Measurements from ENCODE around the gene OTUB2.

The OTUB2 gene

DNA sequence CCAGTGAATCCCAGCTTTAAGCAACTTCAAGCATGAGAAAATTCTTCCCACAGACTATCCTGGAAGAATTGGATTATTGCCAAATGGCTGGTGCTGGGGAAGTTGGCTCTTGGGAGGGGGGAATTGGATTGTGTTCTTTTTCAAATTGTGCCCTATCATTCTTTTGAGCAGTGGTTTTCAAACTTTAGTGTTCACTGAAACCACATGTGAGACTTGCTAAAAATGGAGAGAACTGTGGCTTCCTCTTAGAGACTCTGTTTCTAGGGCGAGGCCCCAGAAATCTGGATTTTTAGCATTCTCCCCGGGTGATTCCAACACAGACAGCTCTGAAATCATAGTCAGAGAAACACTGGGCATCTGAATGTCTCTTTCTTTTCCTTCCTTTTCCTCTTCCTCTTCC lies 14.3 kb upstream of the OTUB2 start:
- H3K9ac ChIP-seq = no peak overlapping the region
- no peaks in the 10 kb centered on the region for H3K79me2 ChIP-seq (ENCODE audit: insufficient read depth, low read depth)
- H2AFZ ChIP-seq (ENCODE audit: low read depth) = no peak overlapping the region
- H3K27me3 ChIP-seq (ENCODE audit: insufficient read depth, low read depth) = no peaks in the 10 kb centered on the region
- H3K4me2 ChIP-seq = peak overlapping the region; percentile 43
- TF ChIP-seq, protein P1, sequence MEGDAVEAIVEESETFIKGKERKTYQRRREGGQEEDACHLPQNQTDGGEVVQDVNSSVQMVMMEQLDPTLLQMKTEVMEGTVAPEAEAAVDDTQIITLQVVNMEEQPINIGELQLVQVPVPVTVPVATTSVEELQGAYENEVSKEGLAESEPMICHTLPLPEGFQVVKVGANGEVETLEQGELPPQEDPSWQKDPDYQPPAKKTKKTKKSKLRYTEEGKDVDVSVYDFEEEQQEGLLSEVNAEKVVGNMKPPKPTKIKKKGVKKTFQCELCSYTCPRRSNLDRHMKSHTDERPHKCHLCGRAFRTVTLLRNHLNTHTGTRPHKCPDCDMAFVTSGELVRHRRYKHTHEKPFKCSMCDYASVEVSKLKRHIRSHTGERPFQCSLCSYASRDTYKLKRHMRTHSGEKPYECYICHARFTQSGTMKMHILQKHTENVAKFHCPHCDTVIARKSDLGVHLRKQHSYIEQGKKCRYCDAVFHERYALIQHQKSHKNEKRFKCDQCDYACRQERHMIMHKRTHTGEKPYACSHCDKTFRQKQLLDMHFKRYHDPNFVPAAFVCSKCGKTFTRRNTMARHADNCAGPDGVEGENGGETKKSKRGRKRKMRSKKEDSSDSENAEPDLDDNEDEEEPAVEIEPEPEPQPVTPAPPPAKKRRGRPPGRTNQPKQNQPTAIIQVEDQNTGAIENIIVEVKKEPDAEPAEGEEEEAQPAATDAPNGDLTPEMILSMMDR (conservative IDR thresholded peaks at IDR 0.05; ENCODE audit: low read depth, low read length) = no peak
- H3K4me1 ChIP-seq (ENCODE audit: low read depth, poor library complexity, severe bottlenecking) = peaks cover 83% of the 10 kb centered on the region
- H3K36me3 ChIP-seq (ENCODE audit: insufficient read depth) = no peaks in the 10 kb centered on the region
- H4K20me1 ChIP-seq (ENCODE audit: insufficient read depth) = no peaks in the 10 kb centered on the region
- H3K4me3 ChIP-seq (IDR thresholded peaks at IDR 0.05; ENCODE audit: insufficient read depth, low read depth, low read length) = no peak overlapping the region
- peak overlapping the region; percentile 97 for H3K27ac ChIP-seq

DNA sequence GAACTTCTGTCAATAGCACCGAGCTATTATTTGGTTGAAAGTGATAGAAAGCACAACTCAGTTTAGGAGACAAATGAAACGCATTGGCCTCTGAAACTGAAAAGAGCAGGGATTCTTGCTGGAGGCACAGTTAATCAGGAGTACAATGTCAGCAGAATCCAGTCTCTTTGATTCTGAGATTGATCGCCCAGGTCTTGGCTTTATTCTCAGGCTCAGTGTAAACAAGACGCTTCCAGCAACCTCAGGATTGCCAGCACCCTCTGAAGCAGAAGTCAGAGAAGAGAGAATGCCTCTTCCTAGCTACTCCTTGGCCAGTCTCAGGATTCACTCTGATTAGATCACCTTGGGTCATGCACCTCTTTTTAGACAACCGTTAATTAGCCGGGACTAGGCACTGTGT lies 11.8 kb upstream of the OTUB2 start:
- H3K27ac ChIP-seq = peak overlapping the region; percentile 48; the same call in 1 of the 2 replicates
- TF ChIP-seq, protein P1 (conservative IDR thresholded peaks at IDR 0.05; ENCODE audit: low read depth, low read length) = no peak
- H4K20me1 ChIP-seq (ENCODE audit: insufficient read depth) = no peaks in the 10 kb centered on the region
- no peaks in the 10 kb centered on the region for H3K36me3 ChIP-seq (ENCODE audit: insufficient read depth)
- no peak overlapping the region for H3K4me3 ChIP-seq (IDR thresholded peaks at IDR 0.05; ENCODE audit: insufficient read depth, low read depth, low read length)
- no peak overlapping the region; the same call in 1 of the 2 replicates for H3K9ac ChIP-seq
- no peak overlapping the region; the same call in 1 of the 2 replicates for H2AFZ ChIP-seq (ENCODE audit: low read depth)
- H3K79me2 ChIP-seq (ENCODE audit: insufficient read depth, low read depth) = no peaks in the 10 kb centered on the region
- peak overlapping the region; percentile 50 for H3K4me2 ChIP-seq
- H3K27me3 ChIP-seq (ENCODE audit: insufficient read depth, low read depth) = no peaks in the 10 kb centered on the region
- H3K4me1 ChIP-seq (ENCODE audit: low read depth, poor library complexity, severe bottlenecking) = peaks cover 61% of the 10 kb centered on the region

DNA sequence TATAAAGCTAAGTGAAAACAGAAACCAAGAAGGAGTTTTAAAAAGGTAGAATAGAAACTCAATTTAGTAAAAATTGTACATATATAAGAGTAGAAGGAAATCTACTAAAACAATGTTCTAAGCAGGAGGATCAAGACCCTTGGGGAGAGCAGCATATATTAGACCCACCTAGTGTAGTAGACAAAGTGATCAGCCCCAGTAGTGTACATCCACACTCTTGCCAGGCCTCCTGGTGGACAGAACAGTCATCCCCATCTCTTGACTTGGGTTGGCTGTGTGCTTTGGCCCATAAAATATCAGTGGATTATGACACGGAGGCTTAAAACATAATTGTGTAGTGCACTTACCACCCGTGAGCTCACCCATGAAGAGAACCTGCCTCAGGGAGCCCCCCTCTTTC lies 10.9 kb upstream of the OTUB2 start:
- H3K36me3 ChIP-seq (ENCODE audit: insufficient read depth) = no peaks in the 10 kb centered on the region
- H3K4me1 ChIP-seq (ENCODE audit: low read depth, poor library complexity, severe bottlenecking) = peaks cover 59% of the 10 kb centered on the region
- no peak overlapping the region for H3K9ac ChIP-seq
- H3K27ac ChIP-seq = no peak overlapping the region; the same call in 1 of the 2 replicates
- H4K20me1 ChIP-seq (ENCODE audit: insufficient read depth) = no peaks in the 10 kb centered on the region
- H3K79me2 ChIP-seq (ENCODE audit: insufficient read depth, low read depth) = no peaks in the 10 kb centered on the region
- no peak overlapping the region for H3K4me3 ChIP-seq (IDR thresholded peaks at IDR 0.05; ENCODE audit: insufficient read depth, low read depth, low read length)
- no peak overlapping the region for H3K4me2 ChIP-seq
- H3K27me3 ChIP-seq (ENCODE audit: insufficient read depth, low read depth) = no peaks in the 10 kb centered on the region
- TF ChIP-seq, protein P1 (conservative IDR thresholded peaks at IDR 0.05; ENCODE audit: low read depth, low read length) = no peak
- no peak overlapping the region for H2AFZ ChIP-seq (ENCODE audit: low read depth)

DNA sequence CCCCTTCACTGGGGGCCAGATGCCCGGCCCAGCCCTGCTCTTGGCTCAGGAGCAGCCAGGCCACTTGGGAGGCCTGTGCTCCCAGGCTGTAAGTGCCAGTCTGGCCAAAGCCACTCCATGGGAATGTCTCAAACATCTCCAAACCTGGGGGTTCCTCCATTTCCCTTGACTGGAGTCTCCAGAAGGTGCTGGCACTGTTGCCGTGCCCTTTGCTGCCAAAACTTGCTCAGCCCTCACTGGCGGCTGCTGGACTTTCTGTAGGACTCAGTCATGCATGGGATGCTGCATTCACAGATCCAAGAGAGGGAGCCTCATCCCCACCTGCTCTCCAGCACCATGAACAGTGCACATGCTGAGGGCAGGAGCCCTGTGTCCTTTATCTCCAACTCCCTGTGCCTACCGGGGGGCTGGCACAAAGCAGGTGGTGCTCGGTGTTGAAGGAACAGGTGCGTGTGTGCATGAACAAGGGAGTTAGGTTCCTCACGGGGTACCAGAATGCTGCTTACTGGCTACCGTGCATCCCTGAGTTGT lies 9.6 kb upstream of the OTUB2 start:
- H3K4me2 ChIP-seq = no peak overlapping the region
- H3K27ac ChIP-seq = no peak overlapping the region
- no peak overlapping the region for H3K9ac ChIP-seq
- H3K27me3 ChIP-seq (ENCODE audit: insufficient read depth, low read depth) = no peaks in the 10 kb centered on the region
- no peaks in the 10 kb centered on the region for H3K36me3 ChIP-seq (ENCODE audit: insufficient read depth)
- H3K79me2 ChIP-seq (ENCODE audit: insufficient read depth, low read depth) = no peaks in the 10 kb centered on the region
- H3K4me1 ChIP-seq (ENCODE audit: low read depth, poor library complexity, severe bottlenecking) = peaks cover 59% of the 10 kb centered on the region
- no peak overlapping the region for H2AFZ ChIP-seq (ENCODE audit: low read depth)
- H3K4me3 ChIP-seq (IDR thresholded peaks at IDR 0.05; ENCODE audit: insufficient read depth, low read depth, low read length) = no peak overlapping the region
- H4K20me1 ChIP-seq (ENCODE audit: insufficient read depth) = no peaks in the 10 kb centered on the region
- TF ChIP-seq, protein P1 (conservative IDR thresholded peaks at IDR 0.05; ENCODE audit: low read depth, low read length) = no peak
